Neural progenitor cell (in vitro differentiated cells): ENCODE results near the gene WDR20.

Source experiments
- EZH2phosphoT487 ChIP-seq: fragments of 200-600 bp; sonication (generic); IDR thresholded peaks from 2 replicates; pipeline ENCODE4 v1.6.1; 2017; ENCODE audit warnings: antibody characterized with exemption
- TF ChIP-seq, protein P1 (sequence below): fragments of 200-600 bp; sonication (generic); IDR thresholded peaks from 2 replicates; pipeline ENCODE4 v1.5.1; 2017; ENCODE audit warnings: antibody characterized with exemption, mild to moderate bottlenecking

DNA sequence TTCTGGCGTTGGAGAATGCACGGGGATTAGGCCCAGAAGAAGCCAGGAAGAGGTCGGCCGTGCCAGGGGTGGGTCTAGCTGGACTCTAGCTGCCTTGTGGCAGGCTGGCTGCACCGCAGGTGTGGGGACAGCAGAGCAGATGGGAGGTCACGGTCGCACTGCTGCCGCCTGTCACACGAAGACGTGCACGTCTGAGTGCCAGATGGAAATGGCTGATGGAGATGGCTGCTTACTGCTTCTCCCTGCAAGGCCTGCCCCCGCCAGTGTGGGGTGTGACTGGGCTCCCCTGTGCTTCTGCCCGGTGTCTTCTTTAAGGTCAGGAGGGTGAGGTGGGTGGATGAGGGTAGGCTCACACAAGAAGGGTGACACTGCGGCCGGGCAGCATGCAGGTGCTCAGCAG lies 86.2 kb downstream of the WDR20 start:
- no peak for TF ChIP-seq EZH2phosphoT487
- TF ChIP-seq, protein P1, sequence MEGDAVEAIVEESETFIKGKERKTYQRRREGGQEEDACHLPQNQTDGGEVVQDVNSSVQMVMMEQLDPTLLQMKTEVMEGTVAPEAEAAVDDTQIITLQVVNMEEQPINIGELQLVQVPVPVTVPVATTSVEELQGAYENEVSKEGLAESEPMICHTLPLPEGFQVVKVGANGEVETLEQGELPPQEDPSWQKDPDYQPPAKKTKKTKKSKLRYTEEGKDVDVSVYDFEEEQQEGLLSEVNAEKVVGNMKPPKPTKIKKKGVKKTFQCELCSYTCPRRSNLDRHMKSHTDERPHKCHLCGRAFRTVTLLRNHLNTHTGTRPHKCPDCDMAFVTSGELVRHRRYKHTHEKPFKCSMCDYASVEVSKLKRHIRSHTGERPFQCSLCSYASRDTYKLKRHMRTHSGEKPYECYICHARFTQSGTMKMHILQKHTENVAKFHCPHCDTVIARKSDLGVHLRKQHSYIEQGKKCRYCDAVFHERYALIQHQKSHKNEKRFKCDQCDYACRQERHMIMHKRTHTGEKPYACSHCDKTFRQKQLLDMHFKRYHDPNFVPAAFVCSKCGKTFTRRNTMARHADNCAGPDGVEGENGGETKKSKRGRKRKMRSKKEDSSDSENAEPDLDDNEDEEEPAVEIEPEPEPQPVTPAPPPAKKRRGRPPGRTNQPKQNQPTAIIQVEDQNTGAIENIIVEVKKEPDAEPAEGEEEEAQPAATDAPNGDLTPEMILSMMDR = no peak
